Activated CD4-positive, alpha-beta T cell treated with anti-CD3 and anti-CD28 coated beads, Interleukin-2, amount 10 ng/mL, durations not matched to agents 7 days and 5 days (primary cell): ENCODE data around the gene SLC35B4. TPM values are rescaled to one million over a fixed set of nuclear protein-coding genes. Genes with fewer than 3 reads are reported as not detected.

ENCODE experiments used
- CTCF ChIA-PET: fragments of 350-600 bp; sonication (Branson Sonifier 250); formaldehyde crosslinking; loops from one replicate; lab custom pipeline; 2021; ENCODE audit warnings: antibody characterized with exemption; lab: Charles Lee
- POLR2A ChIA-PET: fragments of 350-600 bp; sonication (Branson Sonifier 250); formaldehyde crosslinking; loops from one replicate; lab custom pipeline; 2021; ENCODE audit warnings: antibody characterized with exemption; lab: Charles Lee
- DNase-seq: peaks from one replicate; pipeline ENCODE4 v3.0.0-alpha.2; 2020
- H3K27ac Mint-ChIP-seq: one replicate; pipeline ENCODE4 v1.8.0; 2021; ENCODE audit warnings: mild to moderate bottlenecking, moderate library complexity, mixed read lengths
- H3K27me3 Mint-ChIP-seq: one replicate; pipeline ENCODE4 v1.8.0; 2021; ENCODE audit warnings: mixed read lengths
- H3K36me3 Mint-ChIP-seq: one replicate; pipeline ENCODE4 v1.8.0; 2021; ENCODE audit warnings: low read depth, mixed read lengths
- H3K4me1 Mint-ChIP-seq: one replicate; pipeline ENCODE4 v1.8.0; 2021; ENCODE audit warnings: mixed read lengths
- H3K4me3 Mint-ChIP-seq: one replicate; pipeline ENCODE4 v1.8.0; 2021; ENCODE audit warnings: mild to moderate bottlenecking, moderate library complexity, mixed read lengths
- H3K9me3 Mint-ChIP-seq: one replicate; pipeline ENCODE4 v1.8.0; 2021; ENCODE audit warnings: mixed read lengths
- total RNA-seq, 2 experiments: library from RNA; stranded (reverse); gene quantifications; one replicate each; pipeline ENCODE4 v1.2.3, GENCODE V29; 2021

SLC35B4 gene
- total RNA-seq, 2 experiments from 2014 or later: 15.2 to 18.4 TPM

GRCh38 chr7:134280508-134280907 lies 36.2 kb downstream of the SLC35B4 start:
- H3K4me3 Mint-ChIP-seq: no peak overlapping the region
- POLR2A ChIA-PET: no interaction called here
- no peak overlapping the region for H3K27ac Mint-ChIP-seq
- DNase-seq: no peak
- H3K36me3 Mint-ChIP-seq: no peaks in the 10 kb centered on the region
- no peaks in the 10 kb centered on the region for H3K9me3 Mint-ChIP-seq
- no peaks in the 10 kb centered on the region for H3K4me1 Mint-ChIP-seq
- peaks cover 13% of the 10 kb centered on the region for H3K27me3 Mint-ChIP-seq
- CTCF ChIA-PET: interaction anchor here (0.5 kb wide), 1 partner anchor 45 kb away, joined by 3 read pairs; no protein-coding TSS in a partner anchor

- Mint-ChIP-seq H3K9me3 (no peaks in the 10 kb centered on the region), H3K4me3 (no peak overlapping the region)
- POLR2A ChIA-PET: no interaction called here
Measured at GRCh38 chr7:134279898-134280297, 36.8 kb downstream of the SLC35B4 start.

GRCh38 chr7:134279336-134279735 lies 37.4 kb downstream of the SLC35B4 start:
- POLR2A ChIA-PET: no interaction called here

More at GRCh38 chr7:134279898-134280297, 36.8 kb downstream of the SLC35B4 start:
- DNase-seq: no peak
- H3K36me3 Mint-ChIP-seq: no peaks in the 10 kb centered on the region
- CTCF ChIA-PET: interaction anchor here (0.5 kb wide), 1 partner anchor 45 kb away, joined by 3 read pairs; no protein-coding TSS in a partner anchor
- peaks cover 18% of the 10 kb centered on the region for H3K27me3 Mint-ChIP-seq
- no peak overlapping the region for H3K27ac Mint-ChIP-seq
- H3K4me1 Mint-ChIP-seq: no peaks in the 10 kb centered on the region

GRCh38 chr7:134278502-134279153 lies 38.1 kb downstream of the SLC35B4 start:
- Mint-ChIP-seq H3K27ac (no peak overlapping the region), H3K27me3 (peaks cover 18% of the 10 kb centered on the region), H3K4me3 (no peak overlapping the region), H3K4me1 (no peaks in the 10 kb centered on the region), H3K36me3 (no peaks in the 10 kb centered on the region), H3K9me3 (no peaks in the 10 kb centered on the region)
- CTCF ChIA-PET: no interaction called here
- POLR2A ChIA-PET: no interaction called here
- DNase-seq: no peak

More at GRCh38 chr7:134279336-134279735, 37.4 kb downstream of the SLC35B4 start:
- DNase-seq: no peak
- H3K27ac Mint-ChIP-seq: no peak overlapping the region
- H3K27me3 Mint-ChIP-seq: peaks cover 18% of the 10 kb centered on the region
- H3K4me3 Mint-ChIP-seq: no peak overlapping the region
- H3K4me1 Mint-ChIP-seq: no peaks in the 10 kb centered on the region
- no peaks in the 10 kb centered on the region for H3K36me3 Mint-ChIP-seq
- H3K9me3 Mint-ChIP-seq: no peaks in the 10 kb centered on the region
- CTCF ChIA-PET: no interaction called here

GRCh38 chr7:134276951-134277350 lies 39.8 kb downstream of the SLC35B4 start:
- no peaks in the 10 kb centered on the region for H3K4me1 Mint-ChIP-seq
- no peak overlapping the region for H3K4me3 Mint-ChIP-seq
- H3K36me3 Mint-ChIP-seq: no peaks in the 10 kb centered on the region
- CTCF ChIA-PET: no interaction called here
- no peak overlapping the region for H3K27ac Mint-ChIP-seq
- no peak for DNase-seq
- peaks cover 25% of the 10 kb centered on the region for H3K27me3 Mint-ChIP-seq
- no peaks in the 10 kb centered on the region for H3K9me3 Mint-ChIP-seq
- POLR2A ChIA-PET: no interaction called here

- H3K4me3 Mint-ChIP-seq: no peak overlapping the region
- DNase-seq: no peak
- no peaks in the 10 kb centered on the region for H3K36me3 Mint-ChIP-seq
- H3K27me3 Mint-ChIP-seq: no peaks in the 10 kb centered on the region
- no peaks in the 10 kb centered on the region for H3K9me3 Mint-ChIP-seq
- no peak overlapping the region for H3K27ac Mint-ChIP-seq
- POLR2A ChIA-PET: no interaction called here
- no peaks in the 10 kb centered on the region for H3K4me1 Mint-ChIP-seq
- CTCF ChIA-PET: no interaction called here
Measured at GRCh38 chr7:134262322-134262721, 54.4 kb downstream of the SLC35B4 start.

GRCh38 chr7:134255814-134256213 lies 60.9 kb downstream of the SLC35B4 start:
- no peak overlapping the region for H3K4me3 Mint-ChIP-seq
- no peak overlapping the region for H3K27ac Mint-ChIP-seq
- H3K36me3 Mint-ChIP-seq: no peaks in the 10 kb centered on the region
- H3K27me3 Mint-ChIP-seq: no peaks in the 10 kb centered on the region
- ChIA-PET CTCF (no interaction called here), POLR2A (no interaction called here)
- H3K4me1 Mint-ChIP-seq: no peaks in the 10 kb centered on the region
- DNase-seq: no peak
- H3K9me3 Mint-ChIP-seq: no peaks in the 10 kb centered on the region

GRCh38 chr7:134254311-134254710 lies 62.4 kb downstream of the SLC35B4 start:
- no peak overlapping the region for H3K4me3 Mint-ChIP-seq
- peaks cover 2% of the 10 kb centered on the region for H3K27me3 Mint-ChIP-seq
- no peak for DNase-seq
- H3K9me3 Mint-ChIP-seq: no peaks in the 10 kb centered on the region
- no peaks in the 10 kb centered on the region for H3K36me3 Mint-ChIP-seq
- no peak overlapping the region for H3K27ac Mint-ChIP-seq
- CTCF ChIA-PET: no interaction called here
- POLR2A ChIA-PET: no interaction called here
- no peaks in the 10 kb centered on the region for H3K4me1 Mint-ChIP-seq

- H3K27ac Mint-ChIP-seq: no peak overlapping the region
- H3K4me3 Mint-ChIP-seq: no peak overlapping the region
Measured at GRCh38 chr7:134248196-134248595, 68.5 kb downstream of the SLC35B4 start.

GRCh38 chr7:134246761-134247160 lies 70.0 kb downstream of the SLC35B4 start:
- DNase-seq: no peak
- ChIA-PET CTCF (no interaction called here), POLR2A (no interaction called here)
- no peaks in the 10 kb centered on the region for H3K9me3 Mint-ChIP-seq
- peaks cover 4% of the 10 kb centered on the region for H3K27me3 Mint-ChIP-seq
- H3K27ac Mint-ChIP-seq: no peak overlapping the region
- no peak overlapping the region for H3K4me3 Mint-ChIP-seq
- no peaks in the 10 kb centered on the region for H3K36me3 Mint-ChIP-seq
- no peaks in the 10 kb centered on the region for H3K4me1 Mint-ChIP-seq

More at GRCh38 chr7:134248196-134248595, 68.5 kb downstream of the SLC35B4 start:
- H3K9me3 Mint-ChIP-seq: no peaks in the 10 kb centered on the region
- POLR2A ChIA-PET: no interaction called here
- peaks cover 4% of the 10 kb centered on the region for H3K27me3 Mint-ChIP-seq
- H3K36me3 Mint-ChIP-seq: no peaks in the 10 kb centered on the region
- no peak for DNase-seq
- CTCF ChIA-PET: no interaction called here
- H3K4me1 Mint-ChIP-seq: no peaks in the 10 kb centered on the region

GRCh38 chr7:134246347-134246746 lies 70.4 kb downstream of the SLC35B4 start:
- Mint-ChIP-seq H3K36me3 (no peaks in the 10 kb centered on the region), H3K27me3 (peaks cover 4% of the 10 kb centered on the region), H3K4me1 (no peaks in the 10 kb centered on the region), H3K9me3 (no peaks in the 10 kb centered on the region), H3K4me3 (no peak overlapping the region), H3K27ac (no peak overlapping the region)
- DNase-seq: no peak
- POLR2A ChIA-PET: no interaction called here
- CTCF ChIA-PET: no interaction called here

- H3K4me3 Mint-ChIP-seq: no peak overlapping the region
- ChIA-PET CTCF (no interaction called here), POLR2A (no interaction called here)
- H3K36me3 Mint-ChIP-seq: no peaks in the 10 kb centered on the region
- no peaks in the 10 kb centered on the region for H3K4me1 Mint-ChIP-seq
- no peak for DNase-seq
- peaks cover 3% of the 10 kb centered on the region for H3K9me3 Mint-ChIP-seq
- H3K27me3 Mint-ChIP-seq: peaks cover 2% of the 10 kb centered on the region
- H3K27ac Mint-ChIP-seq: no peak overlapping the region
Measured at GRCh38 chr7:134245253-134245652, 71.5 kb downstream of the SLC35B4 start.
